ENCODE results near the gene ZFP62.

Gene ZFP62

GRCh38 chr5:180862645-180863044, 1.6 kb upstream of the ZFP62 start:
- Histone ChIP-seq H3K4me1 (ENCODE audit: insufficient read depth, low read length) (peaks cover 5% of the 10 kb centered on the region), H3K4me3 (ENCODE audit: low read depth in 1 of 2, low read length in 2 of 2) (no peak overlapping the region), H3K9me3 (ENCODE audit: low read length) (no peaks in the 10 kb centered on the region), H3K9ac (ENCODE audit: low read length) (no peak overlapping the region), H3K27me3 (ENCODE audit: control insufficient read depth in 1 of 2, insufficient read depth in 2 of 2, low read length in 2 of 2) (no peaks in the 10 kb centered on the region), H3K27ac (ENCODE audit: low read depth, low read length) (no peak overlapping the region), H3K36me3 (ENCODE audit: insufficient read depth, low read length) (no peaks in the 10 kb centered on the region)

GRCh38 chr5:180860273-180860886, 696 bp downstream of the ZFP62 start:
- peaks cover 5% of the 10 kb centered on the region for H3K4me1 ChIP-seq (ENCODE audit: insufficient read depth, low read length)
- peak overlapping the region; percentile 59 for H3K27ac ChIP-seq (ENCODE audit: low read depth, low read length)
- peak overlapping the region; percentile 79 for H3K9ac ChIP-seq (ENCODE audit: low read length)
- H3K27me3 ChIP-seq (ENCODE audit: control insufficient read depth in 1 of 2, insufficient read depth in 2 of 2, low read length in 2 of 2), result no peaks in the 10 kb centered on the region
- H3K9me3 ChIP-seq (ENCODE audit: low read length), result no peaks in the 10 kb centered on the region
- H3K36me3 ChIP-seq (ENCODE audit: insufficient read depth, low read length), result peaks cover 8% of the 10 kb centered on the region
- H3K4me3 ChIP-seq (ENCODE audit: low read depth in 1 of 2, low read length in 2 of 2), result peak overlapping the region; percentile 82 to 84

GRCh38 chr5:180858586-180858985, 2.5 kb downstream of the ZFP62 start:
- Histone ChIP-seq H3K4me1 (ENCODE audit: insufficient read depth, low read length) (peaks cover 5% of the 10 kb centered on the region), H3K9me3 (ENCODE audit: low read length) (no peaks in the 10 kb centered on the region), H3K27me3 (ENCODE audit: control insufficient read depth in 1 of 2, insufficient read depth in 2 of 2, low read length in 2 of 2) (no peaks in the 10 kb centered on the region), H3K4me3 (ENCODE audit: low read depth in 1 of 2, low read length in 2 of 2) (no peak overlapping the region), H3K27ac (ENCODE audit: low read depth, low read length) (no peak overlapping the region), H3K9ac (ENCODE audit: low read length) (no peak overlapping the region), H3K36me3 (ENCODE audit: insufficient read depth, low read length) (peaks cover 14% of the 10 kb centered on the region)

GRCh38 chr5:180853848-180854176, 7.3 kb downstream of the ZFP62 start:
- no peaks in the 10 kb centered on the region for H3K27me3 ChIP-seq (ENCODE audit: control insufficient read depth in 1 of 2, insufficient read depth in 2 of 2, low read length in 2 of 2)
- H3K27ac ChIP-seq (ENCODE audit: low read depth, low read length), result no peak overlapping the region

GRCh38 chr5:180853121-180853847, 7.8 kb downstream of the ZFP62 start:
- Histone ChIP-seq H3K36me3 (ENCODE audit: insufficient read depth, low read length) (peaks cover 47% of the 10 kb centered on the region), H3K9ac (ENCODE audit: low read length) (no peak overlapping the region), H3K4me3 (ENCODE audit: low read depth in 1 of 2, low read length in 2 of 2) (no peak overlapping the region), H3K4me1 (ENCODE audit: insufficient read depth, low read length) (no peaks in the 10 kb centered on the region), H3K27me3 (ENCODE audit: control insufficient read depth in 1 of 2, insufficient read depth in 2 of 2, low read length in 2 of 2) (no peaks in the 10 kb centered on the region), H3K27ac (ENCODE audit: low read depth, low read length) (no peak overlapping the region), H3K9me3 (ENCODE audit: low read length) (no peaks in the 10 kb centered on the region)

More at GRCh38 chr5:180853848-180854176, 7.3 kb downstream of the ZFP62 start:
- peaks cover 42% of the 10 kb centered on the region for H3K36me3 ChIP-seq (ENCODE audit: insufficient read depth, low read length)
- H3K4me1 ChIP-seq (ENCODE audit: insufficient read depth, low read length), result no peaks in the 10 kb centered on the region
- H3K4me3 ChIP-seq (ENCODE audit: low read depth in 1 of 2, low read length in 2 of 2), result no peak overlapping the region
- H3K9me3 ChIP-seq (ENCODE audit: low read length), result no peaks in the 10 kb centered on the region
- no peak overlapping the region for H3K9ac ChIP-seq (ENCODE audit: low read length)

GRCh38 chr5:180852495-180852894, 8.6 kb downstream of the ZFP62 start:
- no peak overlapping the region for H3K9ac ChIP-seq (ENCODE audit: low read length)
- H3K4me1 ChIP-seq (ENCODE audit: insufficient read depth, low read length), result no peaks in the 10 kb centered on the region
- H3K27me3 ChIP-seq (ENCODE audit: control insufficient read depth in 1 of 2, insufficient read depth in 2 of 2, low read length in 2 of 2), result no peaks in the 10 kb centered on the region
- H3K27ac ChIP-seq (ENCODE audit: low read depth, low read length), result no peak overlapping the region
- H3K4me3 ChIP-seq (ENCODE audit: low read depth in 1 of 2, low read length in 2 of 2), result no peak overlapping the region
- peaks cover 47% of the 10 kb centered on the region for H3K36me3 ChIP-seq (ENCODE audit: insufficient read depth, low read length)
- H3K9me3 ChIP-seq (ENCODE audit: low read length), result no peaks in the 10 kb centered on the region

GRCh38 chr5:180850434-180851078, 10.5 kb downstream of the ZFP62 start:
- Histone ChIP-seq H3K36me3 (ENCODE audit: insufficient read depth, low read length) (peaks cover 49% of the 10 kb centered on the region), H3K4me3 (ENCODE audit: low read depth in 1 of 2, low read length in 2 of 2) (no peak overlapping the region)

GRCh38 chr5:180849827-180850226, 11.2 kb downstream of the ZFP62 start:
- Histone ChIP-seq H3K4me3 (ENCODE audit: low read depth in 1 of 2, low read length in 2 of 2) (no peak overlapping the region), H3K4me1 (ENCODE audit: insufficient read depth, low read length) (no peaks in the 10 kb centered on the region), H3K9ac (ENCODE audit: low read length) (no peak overlapping the region), H3K27ac (ENCODE audit: low read depth, low read length) (no peak overlapping the region), H3K9me3 (ENCODE audit: low read length) (no peaks in the 10 kb centered on the region), H3K27me3 (ENCODE audit: control insufficient read depth in 1 of 2, insufficient read depth in 2 of 2, low read length in 2 of 2) (no peaks in the 10 kb centered on the region), H3K36me3 (ENCODE audit: insufficient read depth, low read length) (peaks cover 44% of the 10 kb centered on the region)

More at GRCh38 chr5:180850434-180851078, 10.5 kb downstream of the ZFP62 start:
- no peaks in the 10 kb centered on the region for H3K27me3 ChIP-seq (ENCODE audit: control insufficient read depth in 1 of 2, insufficient read depth in 2 of 2, low read length in 2 of 2)
- no peaks in the 10 kb centered on the region for H3K4me1 ChIP-seq (ENCODE audit: insufficient read depth, low read length)
- no peak overlapping the region for H3K9ac ChIP-seq (ENCODE audit: low read length)
- H3K9me3 ChIP-seq (ENCODE audit: low read length), result no peaks in the 10 kb centered on the region
- no peak overlapping the region for H3K27ac ChIP-seq (ENCODE audit: low read depth, low read length)

- peaks cover 41% of the 10 kb centered on the region for H3K36me3 ChIP-seq (ENCODE audit: insufficient read depth, low read length)
- H3K4me1 ChIP-seq (ENCODE audit: insufficient read depth, low read length), result no peaks in the 10 kb centered on the region
- H3K9ac ChIP-seq (ENCODE audit: low read length), result no peak overlapping the region
- no peak overlapping the region for H3K27ac ChIP-seq (ENCODE audit: low read depth, low read length)
- no peaks in the 10 kb centered on the region for H3K9me3 ChIP-seq (ENCODE audit: low read length)
- no peak overlapping the region for H3K4me3 ChIP-seq (ENCODE audit: low read depth in 1 of 2, low read length in 2 of 2)
- H3K27me3 ChIP-seq (ENCODE audit: control insufficient read depth in 1 of 2, insufficient read depth in 2 of 2, low read length in 2 of 2), result no peaks in the 10 kb centered on the region
These were observed 12.2 kb downstream of the ZFP62 start for GRCh38 chr5:180848878-180849277.

GRCh38 chr5:180848265-180848664, 12.8 kb downstream of the ZFP62 start:
- H3K4me3 ChIP-seq (ENCODE audit: low read depth in 1 of 2, low read length in 2 of 2), result no peak overlapping the region
- no peaks in the 10 kb centered on the region for H3K9me3 ChIP-seq (ENCODE audit: low read length)
- H3K4me1 ChIP-seq (ENCODE audit: insufficient read depth, low read length), result no peaks in the 10 kb centered on the region
- no peak overlapping the region for H3K27ac ChIP-seq (ENCODE audit: low read depth, low read length)
- H3K27me3 ChIP-seq (ENCODE audit: control insufficient read depth in 1 of 2, insufficient read depth in 2 of 2, low read length in 2 of 2), result no peaks in the 10 kb centered on the region
- H3K9ac ChIP-seq (ENCODE audit: low read length), result no peak overlapping the region
- peaks cover 41% of the 10 kb centered on the region for H3K36me3 ChIP-seq (ENCODE audit: insufficient read depth, low read length)

- Histone ChIP-seq H3K9ac (ENCODE audit: low read length) (no peak overlapping the region), H3K4me1 (ENCODE audit: insufficient read depth, low read length) (no peaks in the 10 kb centered on the region), H3K4me3 (ENCODE audit: low read depth in 1 of 2, low read length in 2 of 2) (no peak overlapping the region), H3K36me3 (ENCODE audit: insufficient read depth, low read length) (peaks cover 41% of the 10 kb centered on the region), H3K9me3 (ENCODE audit: low read length) (no peaks in the 10 kb centered on the region), H3K27ac (ENCODE audit: low read depth, low read length) (no peak overlapping the region), H3K27me3 (ENCODE audit: control insufficient read depth in 1 of 2, insufficient read depth in 2 of 2, low read length in 2 of 2) (no peaks in the 10 kb centered on the region)
These were observed 14.1 kb downstream of the ZFP62 start for GRCh38 chr5:180847026-180847425.

Data from muscle layer of colon (tissue), 2 donors.